HG03095 (cell line): ENCODE data around the gene USP6.
"Not testable (repeated sequence)": the region's sequence is repeated elsewhere in the genome, so short reads cannot be mapped to it uniquely, and the experiment has no call there.

Experiments used
- ATAC-seq: cut with Tn5 transposase; IDR thresholded peaks from one replicate; pipeline ENCODE4 v1.9.1; 2021; ENCODE audit warnings: moderate library complexity; ENCODE audit not compliant: unreplicated experiment

Gene USP6

GRCh38 chr17:5134571-5134970, 18.7 kb downstream of the USP6 start:
- ATAC-seq, result not testable (repeated sequence)

GRCh38 chr17:5135131-5135712, 19.4 kb downstream of the USP6 start:
- not testable (repeated sequence) for ATAC-seq

DNA sequence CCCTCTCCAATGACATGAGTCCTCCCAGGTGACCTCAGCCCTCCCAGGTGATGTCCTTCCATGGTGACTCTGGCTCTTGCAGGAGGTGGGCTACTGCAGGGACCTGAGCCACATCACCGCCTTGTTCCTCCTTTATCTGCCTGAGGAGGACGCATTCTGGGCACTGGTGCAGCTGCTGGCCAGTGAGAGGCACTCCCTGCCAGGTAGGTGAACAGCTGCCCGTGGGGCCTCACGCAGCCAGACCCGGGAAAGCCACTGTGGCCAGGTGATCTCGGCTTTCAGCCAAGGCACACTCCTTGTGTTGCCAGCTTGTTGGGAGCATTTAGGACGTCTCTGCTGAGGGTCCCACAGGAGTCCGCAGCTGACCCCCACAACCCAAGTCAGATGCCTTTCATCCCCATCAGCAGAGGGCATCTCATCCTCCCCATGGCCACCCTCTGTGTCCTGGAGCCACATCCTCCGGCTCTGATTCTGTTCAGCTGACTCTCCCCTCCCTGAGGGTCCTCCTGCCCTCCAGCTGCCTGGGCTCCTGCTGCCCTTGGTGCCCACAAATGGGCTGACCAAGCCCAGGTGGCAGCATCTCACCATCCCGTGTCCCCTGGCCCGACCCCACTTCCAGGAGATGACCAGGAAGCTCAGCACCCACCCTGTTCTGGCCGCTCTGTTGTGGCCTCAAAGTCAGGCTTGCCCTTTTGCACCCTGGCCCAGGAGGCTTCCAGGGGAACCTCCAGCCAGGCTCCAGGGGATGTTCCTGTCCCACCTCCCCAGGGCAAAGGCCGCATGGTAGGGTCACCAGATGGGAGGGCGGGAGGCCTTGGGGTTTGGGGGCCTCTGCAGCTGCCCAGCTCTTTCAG, 20.1 kb downstream of the USP6 start:
- no peak for ATAC-seq

GRCh38 chr17:5136580-5137412, 21.0 kb downstream of the USP6 start:
- ATAC-seq, result not testable (repeated sequence)

DNA sequence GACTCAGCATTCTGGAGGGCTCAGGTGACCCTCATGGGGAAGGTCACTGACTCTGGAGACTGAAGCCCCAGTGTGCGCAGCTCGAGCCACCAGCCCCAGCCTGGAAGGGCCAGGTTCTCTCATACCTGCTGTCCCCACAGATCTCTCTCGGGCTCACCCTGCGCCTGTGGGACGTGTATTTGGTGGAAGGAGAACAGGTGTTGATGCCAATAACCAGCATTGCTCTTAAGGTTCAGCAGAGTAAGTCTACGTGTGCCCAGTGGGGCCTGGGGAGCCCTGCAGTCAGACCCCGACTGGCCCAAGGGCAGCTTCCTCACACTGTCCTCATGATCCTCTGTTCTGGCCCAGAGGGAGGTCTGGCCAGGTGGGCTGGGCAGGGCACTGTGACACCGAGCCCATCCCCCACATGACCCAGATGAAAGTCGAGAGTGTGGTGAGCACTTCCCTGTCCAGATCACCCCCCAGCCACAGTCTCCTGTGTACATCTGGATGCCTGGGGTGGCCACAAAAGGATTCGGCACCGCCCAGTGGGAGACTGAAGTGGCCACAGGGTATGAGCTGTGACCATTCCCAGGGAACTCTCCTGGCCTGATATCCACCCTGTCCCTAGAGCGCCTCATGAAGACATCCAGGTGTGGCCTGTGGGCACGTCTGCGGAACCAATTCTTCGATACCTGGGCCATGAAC, 21.8 kb downstream of the USP6 start:
- ATAC-seq, result not testable (repeated sequence)

DNA sequence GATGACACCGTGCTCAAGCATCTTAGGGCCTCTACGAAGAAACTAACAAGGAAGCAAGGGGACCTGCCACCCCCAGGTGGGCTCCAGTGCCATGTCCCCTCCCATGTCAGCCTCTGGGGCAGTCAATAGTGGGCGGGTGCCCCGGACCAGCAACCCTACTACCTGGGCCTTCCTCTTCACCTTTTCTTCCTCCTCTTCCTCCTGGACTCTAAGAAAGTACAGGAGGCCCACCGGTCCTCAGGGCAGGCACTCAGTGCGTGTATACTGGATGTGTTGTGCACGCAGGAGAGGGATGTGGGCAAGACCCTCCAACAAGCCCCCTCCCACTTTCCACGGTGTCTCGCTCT, 22.3 kb downstream of the USP6 start:
- ATAC-seq, result not testable (repeated sequence)

DNA sequence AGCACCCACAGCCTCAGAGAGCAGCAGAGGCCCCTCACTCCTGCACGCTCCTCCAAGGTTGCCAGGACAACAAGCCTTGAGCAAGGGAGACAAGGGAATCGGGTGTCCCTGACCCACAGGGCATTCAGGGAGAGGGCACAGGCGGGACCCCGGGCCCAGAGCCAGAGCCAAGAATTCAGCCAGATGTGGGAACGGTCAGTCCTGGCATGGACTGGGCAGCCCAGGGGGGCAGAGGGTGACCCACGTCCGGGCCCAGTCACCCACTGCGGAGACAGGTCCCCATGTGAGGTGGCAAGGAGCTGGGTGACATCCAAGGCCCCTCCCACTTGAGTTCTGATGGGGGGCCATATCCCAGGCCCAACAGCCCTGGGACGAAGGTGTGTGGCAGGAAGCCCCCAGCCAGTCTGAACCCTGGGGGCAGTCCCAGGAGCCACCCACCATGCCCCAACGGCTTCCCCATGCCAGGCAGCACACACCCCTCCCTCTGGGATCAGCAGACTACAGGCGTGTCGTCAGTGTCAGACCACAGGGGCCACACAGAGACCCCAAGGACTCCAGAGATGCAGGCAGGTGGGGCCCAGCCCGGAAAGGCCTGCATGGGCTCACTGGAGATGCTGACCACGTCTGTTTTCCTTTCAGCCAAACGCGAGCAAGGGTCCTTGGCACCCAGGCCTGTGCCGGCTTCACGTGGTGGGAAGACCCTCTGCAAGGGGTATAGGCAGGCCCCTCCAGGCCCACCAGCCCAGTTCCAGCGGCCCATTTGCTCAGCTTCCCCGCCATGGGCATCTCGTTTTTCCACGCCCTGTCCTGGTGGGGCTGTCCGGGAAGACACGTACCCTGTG, 23.0 kb downstream of the USP6 start:
- no peak for ATAC-seq

DNA sequence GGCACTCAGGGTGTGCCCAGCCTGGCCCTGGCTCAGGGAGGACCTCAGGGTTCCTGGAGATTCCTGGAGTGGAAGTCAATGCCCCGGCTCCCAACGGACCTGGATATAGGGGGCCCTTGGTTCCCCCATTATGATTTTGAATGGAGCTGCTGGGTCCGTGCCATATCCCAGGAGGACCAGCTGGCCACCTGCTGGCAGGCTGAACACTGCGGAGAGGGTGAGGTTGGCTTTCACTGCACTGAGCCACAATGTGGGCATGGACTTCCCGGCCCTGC, 23.6 kb downstream of the USP6 start:
- no peak for ATAC-seq

DNA sequence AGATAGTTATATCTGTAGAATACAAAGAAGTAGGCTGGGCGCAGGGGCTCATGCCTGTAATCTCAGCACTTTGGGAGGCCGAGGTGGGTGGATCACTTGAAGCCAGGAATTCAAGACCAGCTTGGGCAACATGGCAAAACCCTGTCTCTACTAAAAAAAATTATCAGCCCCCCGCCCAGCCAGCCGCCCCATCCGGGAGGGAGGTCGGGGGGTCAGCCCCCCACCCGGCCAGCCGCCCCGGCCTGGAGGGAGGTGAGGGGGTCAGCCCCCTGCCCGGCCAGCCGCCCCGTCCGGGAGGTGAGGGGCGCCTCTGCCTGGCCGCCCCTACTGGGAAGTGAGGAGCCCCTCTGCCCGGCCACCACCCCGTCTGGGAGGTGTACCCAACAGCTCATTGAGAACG, 27.0 kb downstream of the USP6 start:
- not testable (repeated sequence) for ATAC-seq

- not testable (repeated sequence) for ATAC-seq
Observed at GRCh38 chr17:5146122-5146521, 30.3 kb downstream of the USP6 start.

DNA sequence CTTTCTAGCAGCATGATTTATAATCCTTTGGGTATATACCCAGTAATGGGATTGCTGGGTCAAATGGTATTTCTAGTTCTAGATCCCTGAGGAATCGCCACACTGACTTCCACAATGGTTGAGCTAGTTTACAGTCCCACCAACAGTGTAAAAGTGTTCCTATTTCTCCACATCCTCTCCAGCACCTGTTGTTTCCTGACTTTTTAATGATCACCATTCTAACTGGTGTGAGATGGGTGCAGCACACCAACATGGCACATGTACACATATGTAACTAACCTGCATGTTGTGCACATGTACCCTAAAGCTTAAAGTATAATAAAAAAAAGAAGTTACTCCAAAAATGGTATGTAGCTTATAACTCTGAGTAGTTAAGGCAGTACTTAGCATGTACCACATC, 44.9 kb downstream of the USP6 start:
- ATAC-seq, result not testable (repeated sequence)

GRCh38 chr17:5161793-5162192, 46.0 kb downstream of the USP6 start:
- not testable (repeated sequence) for ATAC-seq

DNA sequence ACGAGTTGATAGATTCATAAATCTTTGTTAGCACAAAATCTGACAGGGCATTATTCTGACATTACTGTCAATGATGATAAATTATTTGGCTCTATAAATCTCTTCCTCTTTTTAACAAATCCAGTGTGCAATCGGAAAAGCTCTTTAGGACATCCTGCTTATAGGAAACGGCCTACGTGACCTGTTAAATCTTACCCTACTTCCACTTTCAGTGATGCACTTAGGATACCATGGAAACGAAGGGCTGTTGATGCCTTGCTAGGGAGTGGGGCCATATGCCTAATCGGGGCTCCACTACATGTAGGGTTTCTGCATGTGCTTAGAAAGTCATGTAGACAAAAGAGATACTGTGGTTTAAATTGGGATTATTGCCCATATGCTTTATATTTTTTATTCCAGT, 48.6 kb downstream of the USP6 start:
- no peak for ATAC-seq

- ATAC-seq, result not testable (repeated sequence)
Observed at GRCh38 chr17:5165791-5166564, 50.1 kb downstream of the USP6 start.

DNA sequence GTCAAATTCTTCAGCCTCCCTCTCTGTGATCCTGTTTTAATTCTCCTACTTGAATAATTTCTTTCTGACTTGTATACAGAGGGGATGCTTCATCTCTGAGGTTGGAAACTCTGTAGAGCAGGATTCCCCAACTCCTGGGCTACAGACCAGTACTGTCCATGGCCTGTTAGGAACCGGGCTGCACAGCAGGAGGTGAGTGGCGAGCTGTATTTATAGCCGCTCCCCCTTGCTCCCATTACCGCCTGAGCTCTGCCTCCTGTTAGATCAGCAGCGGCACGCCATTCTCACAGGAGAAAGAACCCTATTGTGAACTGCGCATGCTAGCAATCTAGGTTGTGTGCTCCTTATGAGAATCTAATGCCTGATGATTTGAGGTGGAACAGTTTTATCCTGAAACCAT, 59.2 kb downstream of the USP6 start:
- ATAC-seq, result not testable (repeated sequence)

GRCh38 chr17:5179003-5179402, 63.2 kb downstream of the USP6 start:
- ATAC-seq, result no peak

DNA sequence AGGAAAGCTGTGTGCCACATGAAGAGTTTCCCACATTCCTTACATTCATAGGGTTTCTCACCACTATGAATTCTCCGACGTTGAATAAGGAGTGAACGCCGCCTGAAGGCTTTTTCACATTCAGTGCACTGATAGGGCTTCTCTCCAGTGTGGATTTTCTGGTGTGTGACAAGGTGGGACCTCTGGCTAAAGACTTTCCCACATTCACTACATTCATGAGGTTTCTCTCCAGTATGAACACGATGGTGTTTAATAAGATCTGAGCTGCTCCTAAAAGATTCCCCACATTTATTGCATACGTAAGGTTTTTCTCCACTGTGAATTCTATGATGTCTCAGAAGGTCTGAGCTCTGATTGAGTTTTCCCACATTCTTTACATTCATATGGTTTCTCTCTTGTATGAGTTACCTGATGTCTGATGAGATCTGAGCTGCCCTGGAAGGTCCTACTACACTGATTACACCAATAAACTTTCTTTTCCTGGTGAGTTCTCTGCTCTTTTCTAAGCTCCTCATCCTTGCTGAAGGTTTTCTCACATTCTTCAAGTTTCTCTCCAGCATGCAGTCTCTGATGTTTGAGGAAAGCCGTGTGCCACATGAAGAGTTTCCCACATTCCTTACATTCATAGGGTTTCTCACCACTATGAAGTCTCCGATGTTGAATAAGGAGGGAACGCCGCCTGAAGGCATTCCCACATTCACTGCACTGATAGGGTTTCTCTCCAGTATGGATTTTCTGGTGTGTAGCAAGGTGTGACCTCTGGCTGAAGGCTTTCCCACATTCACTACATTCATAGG, 65.9 kb downstream of the USP6 start:
- no peak for ATAC-seq

- no peak for ATAC-seq
Observed at GRCh38 chr17:5182597-5183409, 67.0 kb downstream of the USP6 start.
